Neural cell (in vitro differentiated cells): Measurements from ENCODE around the gene TMEM164. TPM values are rescaled to one million over a fixed set of nuclear protein-coding genes. Genes with fewer than 3 reads are reported as not detected.

ENCODE experiments used
- H2AFZ ChIP-seq: fragments of 200-600, 300-800 bp; sonication (generic), shearing (Covaris generic); 2 replicates; pipeline ENCODE4 v1.6.0; 2014; ENCODE audit warnings: low read depth, mild to moderate bottlenecking, antibody characterized with exemption, low read length, moderate library complexity
- H3F3A ChIP-seq: fragments of 200-600 bp; shearing (Covaris generic); 2 replicates; pipeline ENCODE4 v1.6.1; 2016; ENCODE audit warnings: mild to moderate bottlenecking, moderate library complexity, mixed read lengths, antibody characterized with exemption, low read length; ENCODE audit not compliant: insufficient read depth, poor library complexity, severe bottlenecking
- H3K27ac ChIP-seq: fragments of 200-600, 300-800 bp; sonication (generic), shearing (Covaris generic); 2 replicates; pipeline ENCODE4 v1.5.1; 2014; ENCODE audit warnings: mild to moderate bottlenecking, low read length, moderate library complexity
- H3K27me3 ChIP-seq: fragments of 300-800, 200-600 bp; sonication (generic), shearing (Covaris generic); 2 replicates; pipeline ENCODE4 v1.6.0; 2014; ENCODE audit warnings: mild to moderate bottlenecking, low read depth, low read length, moderate library complexity; ENCODE audit not compliant: insufficient read depth
- H3K36me3 ChIP-seq: fragments of 300-800, 200-600 bp; sonication (generic), shearing (Covaris generic); 2 replicates; pipeline ENCODE4 v1.5.1; 2014; ENCODE audit warnings: mild to moderate bottlenecking, antibody characterized with exemption, low read length, moderate library complexity; ENCODE audit not compliant: insufficient read depth
- H3K4me2 ChIP-seq: fragments of 300-800, 200-600 bp; sonication (generic), shearing (Covaris generic); 2 replicates; pipeline ENCODE4 v1.6.0; 2014; ENCODE audit warnings: mild to moderate bottlenecking, low read length
- H3K4me3 ChIP-seq: fragments of 300-800, 200-600 bp; sonication (generic), shearing (Covaris generic); 2 replicates; pipeline ENCODE4 v1.5.1; 2014; ENCODE audit warnings: mild to moderate bottlenecking, low read length, moderate library complexity
- H3K79me2 ChIP-seq: fragments of 200-600 bp; shearing (Covaris generic); replicated peaks from 2 replicates; pipeline ENCODE4 v1.6.0; 2014; ENCODE audit warnings: mild to moderate bottlenecking, low read length, moderate library complexity; ENCODE audit not compliant: insufficient read depth
- H3K9ac ChIP-seq: fragments of 300-800, 200-600 bp; sonication (generic), shearing (Covaris generic); 2 replicates; pipeline ENCODE4 v1.6.1; 2016; ENCODE audit warnings: mild to moderate bottlenecking, low read length, mixed read lengths
- H3K9me2 ChIP-seq: fragments of 200-600 bp; shearing (Covaris generic); 2 replicates; pipeline ENCODE4 v1.6.1; 2016; ENCODE audit warnings: mild to moderate bottlenecking, low read length, mixed read lengths; ENCODE audit not compliant: insufficient read depth
- H3K9me3 ChIP-seq: fragments of 200-600, 300-800 bp; sonication (generic), shearing (Covaris generic); 2 replicates; pipeline ENCODE4 v1.6.1; 2016; ENCODE audit warnings: mild to moderate bottlenecking, mixed run types, low read length, moderate library complexity, mixed read lengths
- H4K20me1 ChIP-seq: fragments of 200-600 bp; shearing (Covaris generic); 2 replicates; pipeline ENCODE4 v1.6.1; 2016; ENCODE audit warnings: mild to moderate bottlenecking, mixed run types; ENCODE audit not compliant: insufficient read depth
- CTCF ChIP-seq: fragments of 450-650 bp; IDR thresholded peaks from 2 replicates; pipeline ENCODE4 v1.5.1; 2014; ENCODE audit warnings: antibody characterized with exemption, mild to moderate bottlenecking, moderate library complexity; ENCODE audit not compliant: poor library complexity, severe bottlenecking
- EP300 ChIP-seq: fragments of 450-650 bp; conservative IDR thresholded peaks from 2 replicates; pipeline ENCODE4 v1.6.1; 2014; ENCODE audit warnings: antibody characterized with exemption, mild to moderate bottlenecking, moderate library complexity; ENCODE audit not compliant: poor library complexity, severe bottlenecking
- EZH2 ChIP-seq: fragments of 200-600, 300-800 bp; shearing (Covaris generic), sonication (generic); IDR thresholded peaks from 2 replicates; pipeline ENCODE4 v1.6.1; 2014; ENCODE audit warnings: antibody characterized with exemption, low read length, borderline replicate concordance, mild to moderate bottlenecking; ENCODE audit not compliant: insufficient read depth, poor library complexity, severe bottlenecking
- MXI1 ChIP-seq: fragments of 450-650 bp; conservative IDR thresholded peaks from 2 replicates; pipeline ENCODE4 v1.6.1; 2014; ENCODE audit warnings: antibody characterized with exemption, mild to moderate bottlenecking; ENCODE audit not compliant: poor library complexity, severe bottlenecking
- POLR2AphosphoS5 ChIP-seq: IDR thresholded peaks from 2 replicates; pipeline ENCODE4 v1.6.1; 2012
- RAD21 ChIP-seq: fragments of 450-650 bp; conservative IDR thresholded peaks from 2 replicates; pipeline ENCODE4 v1.6.1; 2014; ENCODE audit warnings: antibody characterized with exemption, mild to moderate bottlenecking, moderate library complexity
- REST ChIP-seq: IDR thresholded peaks from 2 replicates; pipeline ENCODE4 v1.6.1; 2012; ENCODE audit warnings: borderline replicate concordance
- SMC3 ChIP-seq: fragments of 450-650 bp; conservative IDR thresholded peaks from 2 replicates; pipeline ENCODE4 v1.6.1; 2014; ENCODE audit warnings: antibody characterized with exemption, mild to moderate bottlenecking, moderate library complexity; ENCODE audit not compliant: poor library complexity
- TAF1 ChIP-seq: IDR thresholded peaks from 2 replicates; pipeline ENCODE4 v1.6.1; 2012; ENCODE audit warnings: low read depth
- polyA plus RNA-seq: library from polyadenylated mRNA; depleted of rRNA; stranded (reverse); fragments of >200 nt; gene quantifications from 2 replicates; pipeline ENCODE4 v1.2.3, GENCODE V29; 2014

The TMEM164 gene
- polyA plus RNA-seq, 1 donor from 2014 or later: 52.8 TPM

DNA sequence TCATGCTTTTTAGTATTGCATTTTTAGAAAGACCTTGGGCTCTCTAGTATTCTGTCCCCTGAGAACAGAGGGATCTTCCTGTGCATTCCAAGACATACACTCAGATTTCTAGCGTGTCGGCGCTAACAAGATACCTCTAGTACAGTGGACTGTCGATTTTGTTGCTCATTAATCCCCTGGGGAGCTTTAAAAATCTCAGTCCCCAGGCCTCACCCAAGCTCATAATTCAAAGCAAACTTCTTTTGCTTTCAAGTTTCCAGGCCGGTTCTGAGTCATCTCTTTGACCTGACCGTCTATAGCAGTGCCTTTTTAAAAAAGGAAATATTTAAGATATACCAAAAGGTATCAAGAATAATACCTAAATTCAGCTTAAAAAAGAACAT, 178.0 kb downstream of the TMEM164 start:
- no peak overlapping the region for H3K27ac ChIP-seq

GRCh38 chrX:110181459-110182137, 178.7 kb downstream of the TMEM164 start:
- H3K9me3 ChIP-seq: no peaks in the 10 kb centered on the region
- H4K20me1 ChIP-seq: no peaks in the 10 kb centered on the region
- no peak overlapping the region for H3K9ac ChIP-seq
- TF ChIP-seq RAD21 (no peak), EP300 (no peak), TAF1 (no peak), CTCF (no peak), POLR2AphosphoS5 (no peak), REST (no peak), MXI1 (no peak), EZH2 (no peak), SMC3 (no peak)
- H3K79me2 ChIP-seq: no peaks in the 10 kb centered on the region
- H3K27me3 ChIP-seq: no peaks in the 10 kb centered on the region
- no peak overlapping the region for H3K27ac ChIP-seq
- no peak overlapping the region for H3K4me2 ChIP-seq
- no peak overlapping the region for H3K4me3 ChIP-seq
- no peak overlapping the region for H2AFZ ChIP-seq
- no peaks in the 10 kb centered on the region for H3K36me3 ChIP-seq
- H3K9me2 ChIP-seq: no peaks in the 10 kb centered on the region
- no peaks in the 10 kb centered on the region for H3F3A ChIP-seq

More for the DNA sequence above, 178.0 kb downstream of the TMEM164 start:
- H3K4me2 ChIP-seq: no peak overlapping the region
- TF ChIP-seq REST (no peak), TAF1 (no peak), RAD21 (no peak), EP300 (no peak), SMC3 (no peak), POLR2AphosphoS5 (no peak), EZH2 (no peak)
- H3K4me3 ChIP-seq: no peak overlapping the region
- H3K9ac ChIP-seq: no peak overlapping the region
- no peaks in the 10 kb centered on the region for H4K20me1 ChIP-seq
- H3K79me2 ChIP-seq: no peaks in the 10 kb centered on the region
- no peak overlapping the region for H2AFZ ChIP-seq
- H3K9me2 ChIP-seq: no peaks in the 10 kb centered on the region
- H3K36me3 ChIP-seq: no peaks in the 10 kb centered on the region
- H3K9me3 ChIP-seq: no peaks in the 10 kb centered on the region
- no peaks in the 10 kb centered on the region for H3K27me3 ChIP-seq
- H3F3A ChIP-seq: no peaks in the 10 kb centered on the region
